Measurements from ENCODE around the gene PDLIM1. TPM values are rescaled to one million over a fixed set of nuclear protein-coding genes. Genes with fewer than 3 reads are reported as not detected.

Gene PDLIM1
- total RNA-seq, 4 donors from 2014 or later, result 40.7 to 86.8 (median 83.4) TPM

GRCh38 chr10:95268438-95268837 lies 22.4 kb downstream of the PDLIM1 start:
- WGBS, result 71% methylated on average over 12 of the region's 12 CpGs
- TF ChIP-seq POLR2A (IDR thresholded peaks at IDR 0.05; ENCODE audit: low read depth) (no peak), POLR2AphosphoS5 (IDR thresholded peaks at IDR 0.05) (peak; percentile 61 to 76), EP300 (IDR thresholded peaks at IDR 0.05) (peak; percentile 64)
- H3K27ac ChIP-seq (replicated peaks in 1 of 4), result peak overlapping the region; percentile 63 to 74 (median 68)
- peaks cover 28 to 58% (median 41%) of the 10 kb centered on the region in 4 donors for H3K4me1 ChIP-seq
- no peak overlapping the region for H3K4me3 ChIP-seq
- DNase-seq (ENCODE audit: extremely low spot score), result no peak
- peaks cover 0 to 59% (median 10%) of the 10 kb centered on the region in 4 donors for H3K36me3 ChIP-seq
- intact Hi-C loops (cut with DNase I), result no loop called here
- no peaks in the 10 kb centered on the region for H3K9me3 ChIP-seq
- no peaks in the 10 kb centered on the region for H3K27me3 ChIP-seq

- H3K9me3 ChIP-seq, result no peaks in the 10 kb centered on the region
- intact Hi-C loops (cut with DNase I), result no loop called here
- H3K4me3 ChIP-seq, result no peak overlapping the region
- peaks cover 0 to 71% (median 14%) of the 10 kb centered on the region in 4 donors for H3K36me3 ChIP-seq
- DNase-seq (ENCODE audit: extremely low spot score), result no peak
- H3K27me3 ChIP-seq, result no peaks in the 10 kb centered on the region
- TF ChIP-seq EP300 (IDR thresholded peaks at IDR 0.05), result no peak
- no peak for TF ChIP-seq POLR2A (IDR thresholded peaks at IDR 0.05; ENCODE audit: low read depth)
- H3K27ac ChIP-seq (replicated peaks in 1 of 4), result peak overlapping the region; percentile 46 to 74 (median 64)
- H3K4me1 ChIP-seq, result peaks cover 21 to 56% (median 32%) of the 10 kb centered on the region in 4 donors
- 79% methylated on average over 3 of the region's 3 CpGs for WGBS
Measured at GRCh38 chr10:95267251-95267650, 23.6 kb downstream of the PDLIM1 start.

- DNase-seq (ENCODE audit: extremely low spot score), result no peak
- WGBS, result 30% methylated on average over 1 of the region's 1 CpG
- no peak for TF ChIP-seq EP300 (IDR thresholded peaks at IDR 0.05)
- no peak for TF ChIP-seq POLR2A (IDR thresholded peaks at IDR 0.05; ENCODE audit: low read depth)
- peak; percentile 11 to 60 for TF ChIP-seq POLR2AphosphoS5 (IDR thresholded peaks at IDR 0.05)
- no peak for TF ChIP-seq CTCF (IDR thresholded peaks at IDR 0.05)
- Histone ChIP-seq H3K4me3 (no peak overlapping the region), H3K27me3 (no peaks in the 10 kb centered on the region), H3K9me3 (no peaks in the 10 kb centered on the region), H3K36me3 (peaks cover 0 to 77% (median 15%) of the 10 kb centered on the region in 4 donors), H3K4me1 (peaks cover 21 to 62% (median 31%) of the 10 kb centered on the region in 4 donors), H3K27ac (replicated peaks in 1 of 4) (peak overlapping the region; percentile 63 to 74 (median 68))
- intact Hi-C loops (cut with DNase I), result no loop called here
Measured at GRCh38 chr10:95266674-95267095, 24.1 kb downstream of the PDLIM1 start.

GRCh38 chr10:95265572-95265971 lies 25.2 kb downstream of the PDLIM1 start:
- Histone ChIP-seq H3K27me3 (no peaks in the 10 kb centered on the region), H3K4me3 (no peak overlapping the region), H3K9me3 (no peaks in the 10 kb centered on the region), H3K4me1 (peaks cover 31 to 73% (median 40%) of the 10 kb centered on the region in 4 donors), H3K36me3 (peaks cover 0 to 74% (median 15%) of the 10 kb centered on the region in 4 donors), H3K27ac (replicated peaks in 1 of 4) (peak overlapping the region in 1 of 4 donors; percentile 69)
- no peak for TF ChIP-seq POLR2AphosphoS5 (IDR thresholded peaks at IDR 0.05)
- TF ChIP-seq EP300 (IDR thresholded peaks at IDR 0.05), result no peak
- TF ChIP-seq CTCF (IDR thresholded peaks at IDR 0.05), result no peak
- TF ChIP-seq POLR2A (IDR thresholded peaks at IDR 0.05; ENCODE audit: low read depth), result no peak
- intact Hi-C loops (cut with DNase I), result no loop called here
- no peak for DNase-seq (ENCODE audit: extremely low spot score)
- WGBS, result 86% methylated on average over 8 of the region's 8 CpGs

- Histone ChIP-seq H3K27ac (replicated peaks in 1 of 4) (no peak overlapping the region), H3K4me1 (peaks cover 32 to 78% (median 44%) of the 10 kb centered on the region in 4 donors), H3K9me3 (no peaks in the 10 kb centered on the region), H3K36me3 (peaks cover 0 to 74% (median 17%) of the 10 kb centered on the region in 4 donors), H3K27me3 (no peaks in the 10 kb centered on the region), H3K4me3 (no peak overlapping the region)
- WGBS, result 74% methylated on average over 5 of the region's 6 CpGs
- no peak for DNase-seq (ENCODE audit: extremely low spot score)
- intact Hi-C loops (cut with DNase I), result no loop called here
- TF ChIP-seq CTCF (IDR thresholded peaks at IDR 0.05), result no peak
- TF ChIP-seq POLR2AphosphoS5 (IDR thresholded peaks at IDR 0.05), result no peak
- no peak for TF ChIP-seq POLR2A (IDR thresholded peaks at IDR 0.05; ENCODE audit: low read depth)
- TF ChIP-seq EP300 (IDR thresholded peaks at IDR 0.05), result no peak
Measured at GRCh38 chr10:95264227-95265051, 26.4 kb downstream of the PDLIM1 start.

Data from esophagus muscularis mucosa (tissue), 4 donors.